Vagina (tissue), 2 donors: Measurements from ENCODE around the gene TP73. TPM values are rescaled to one million over a fixed set of nuclear protein-coding genes. Genes with fewer than 3 reads are reported as not detected.

Experiments
- DNase-seq, 2 donors: peaks; one replicate each; pipeline ENCODE4 v3.0.0-alpha.2; 2017; ENCODE audit errors: extremely low spot score in 2 of 2
- H3K27ac ChIP-seq: fragments of 200-600 bp; sonication (generic); one replicate; pipeline ENCODE4 v1.5.1; 2019
- H3K27me3 ChIP-seq: fragments of 200-600 bp; sonication (generic); one replicate; pipeline ENCODE4 v1.5.1; 2019
- H3K36me3 ChIP-seq, 2 donors: fragments of 200-600 bp; sonication (generic); one replicate each; pipeline ENCODE4 v1.5.1; 2017 to 2019
- H3K4me1 ChIP-seq: fragments of 200-600 bp; sonication (generic); one replicate; pipeline ENCODE4 v1.5.1; 2019
- H3K4me3 ChIP-seq, 2 donors: fragments of 200-600 bp; sonication (generic); 1 replicate in 1 of 2; 2 replicates in 1 of 2; pipeline ENCODE4 v1.5.1; 2016 to 2019
- H3K9me3 ChIP-seq: fragments of 200-600 bp; sonication (generic); one replicate; pipeline ENCODE4 v1.5.1; 2019
- CTCF ChIP-seq, 3 experiments: fragments of 450-650 bp in 2 of 3; fragments of 200-600 bp in 1 of 3; sonication (generic) in 1 of 3; IDR thresholded peaks; one replicate each; pipeline ENCODE4 v1.5.1; 2017 to 2019; ENCODE audit warnings: antibody characterized with exemption in 3 of 3, mild to moderate bottlenecking in 2 of 3, moderate library complexity in 2 of 3
- POLR2A ChIP-seq, 2 donors: fragments of 450-650 bp; IDR thresholded peaks; one replicate each; pipeline ENCODE4 v1.6.1; 2017; ENCODE audit warnings: antibody characterized with exemption in 2 of 2, mild to moderate bottlenecking in 2 of 2, moderate library complexity in 2 of 2
- POLR2AphosphoS5 ChIP-seq, 2 donors: sonication (generic); formaldehyde crosslinking; IDR thresholded peaks; one replicate each; pipeline ENCODE4 v1.9.0; 2017; ENCODE audit warnings: antibody characterized with exemption in 2 of 2, mild to moderate bottlenecking in 2 of 2, low read depth in 1 of 2; ENCODE audit not compliant: insufficient read depth in 1 of 2
- intact Hi-C: fragments of 100-400 bp; cut with DNase I; formaldehyde crosslinking; loops from one replicate; pipeline ENCODE4 v1.15.1; 2023
- total RNA-seq: library from RNA; depleted of rRNA; stranded (reverse); fragments of >200 nt; gene quantifications from one replicate; pipeline ENCODE4 v1.2.3, GENCODE V29; 2016

The TP73 gene
- total RNA-seq, 1 donor from 2014 or later, result 8.1 TPM

- Histone ChIP-seq H3K9me3 (no peaks in the 10 kb centered on the region), H3K36me3 (no peaks in the 10 kb centered on the region), H3K4me3 (no peak overlapping the region), H3K27ac (no peak overlapping the region), H3K27me3 (no peaks in the 10 kb centered on the region), H3K4me1 (no peaks in the 10 kb centered on the region)
- TF ChIP-seq CTCF (IDR thresholded peaks at IDR 0.05) (no peak), POLR2A (IDR thresholded peaks at IDR 0.05) (no peak), POLR2AphosphoS5 (IDR thresholded peaks at IDR 0.05; ENCODE audit: insufficient read depth in 1 of 2, low read depth in 1 of 2) (no peak)
- intact Hi-C loops, result no loop called here
- DNase-seq, result no peak
Measured at GRCh38 chr1:3762873-3763228, 110.5 kb downstream of the TP73 start.

GRCh38 chr1:3763351-3764125 is 111.2 kb downstream of the TP73 start:
- Histone ChIP-seq H3K9me3 (no peaks in the 10 kb centered on the region), H3K27ac (no peak overlapping the region), H3K27me3 (no peaks in the 10 kb centered on the region), H3K4me1 (no peaks in the 10 kb centered on the region), H3K36me3 (no peaks in the 10 kb centered on the region), H3K4me3 (no peak overlapping the region)
- intact Hi-C loops, result no loop called here
- TF ChIP-seq POLR2A (IDR thresholded peaks at IDR 0.05) (no peak), CTCF (IDR thresholded peaks at IDR 0.05) (no peak), POLR2AphosphoS5 (IDR thresholded peaks at IDR 0.05; ENCODE audit: insufficient read depth in 1 of 2, low read depth in 1 of 2) (no peak)
- no peak for DNase-seq

DNA sequence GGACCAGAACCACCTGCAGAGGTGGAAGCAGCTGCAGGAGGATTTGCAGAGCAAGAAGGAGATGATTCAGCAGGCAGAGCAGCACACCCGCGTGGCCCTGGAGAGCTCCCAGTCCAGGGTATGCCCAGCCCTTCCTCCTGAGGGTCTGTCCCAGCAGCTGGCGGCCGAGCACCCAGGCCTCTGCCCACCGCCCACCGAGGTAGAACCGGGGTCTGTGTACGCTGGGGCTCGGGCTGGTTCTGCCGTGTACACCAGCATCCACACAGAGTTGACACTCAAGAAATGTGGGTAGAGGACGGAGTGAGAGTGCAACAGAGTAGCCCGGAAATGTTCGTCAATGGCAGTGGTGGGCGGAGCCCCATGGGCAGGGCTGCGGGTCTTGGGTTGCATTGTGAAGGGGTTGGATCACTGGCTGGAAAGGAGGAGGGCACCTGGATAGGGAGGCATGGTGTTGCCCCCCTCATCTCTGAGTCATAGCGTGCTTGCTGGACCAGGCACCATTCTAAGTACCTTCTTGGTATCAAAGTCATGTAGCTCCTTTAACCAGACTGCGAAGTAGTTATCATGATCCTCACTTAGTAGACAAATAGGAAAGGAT is 115.1 kb downstream of the TP73 start:
- Histone ChIP-seq H3K4me1 (peaks cover 14% of the 10 kb centered on the region), H3K9me3 (no peaks in the 10 kb centered on the region), H3K27me3 (no peaks in the 10 kb centered on the region), H3K36me3 (no peaks in the 10 kb centered on the region), H3K27ac (no peak overlapping the region), H3K4me3 (no peak overlapping the region)
- intact Hi-C loops, result no loop called here
- no peak for TF ChIP-seq POLR2AphosphoS5 (IDR thresholded peaks at IDR 0.05; ENCODE audit: insufficient read depth in 1 of 2, low read depth in 1 of 2)
- TF ChIP-seq POLR2A (IDR thresholded peaks at IDR 0.05), result no peak
- TF ChIP-seq CTCF (IDR thresholded peaks at IDR 0.05), result no peak
- no peak for DNase-seq

GRCh38 chr1:3768811-3769390 is 116.6 kb downstream of the TP73 start:
- H3K4me1 ChIP-seq, result peaks cover 28% of the 10 kb centered on the region
- DNase-seq, result no peak
- TF ChIP-seq POLR2A (IDR thresholded peaks at IDR 0.05), result no peak
- no peak for TF ChIP-seq CTCF (IDR thresholded peaks at IDR 0.05)
- TF ChIP-seq POLR2AphosphoS5 (IDR thresholded peaks at IDR 0.05; ENCODE audit: insufficient read depth in 1 of 2, low read depth in 1 of 2), result no peak
- intact Hi-C loops, result no loop called here
- H3K27ac ChIP-seq, result no peak overlapping the region
- H3K36me3 ChIP-seq, result no peaks in the 10 kb centered on the region
- no peak overlapping the region for H3K4me3 ChIP-seq
- no peaks in the 10 kb centered on the region for H3K27me3 ChIP-seq
- H3K9me3 ChIP-seq, result no peaks in the 10 kb centered on the region
